Chondrocyte (in vitro differentiated cells): Measurements from ENCODE around the gene HSD11B2. TPM values are rescaled to one million over a fixed set of nuclear protein-coding genes. Genes with fewer than 3 reads are reported as not detected.

Source experiments
- DNase-seq: peaks from one replicate; pipeline ENCODE4 v3.0.0; 2021; ENCODE audit warnings: mixed read lengths, low spot score
- H3K27ac Mint-ChIP-seq: one replicate; pipeline ENCODE4 v1.8.0; 2021; ENCODE audit warnings: mild to moderate bottlenecking, moderate library complexity, mixed read lengths; ENCODE audit not compliant: unreplicated experiment
- H3K27me3 Mint-ChIP-seq: 2 replicates; pipeline ENCODE4 v1.8.0; 2021; ENCODE audit warnings: low read depth, mixed read lengths
- H3K36me3 Mint-ChIP-seq: 2 replicates; pipeline ENCODE4 v1.8.0; 2021; ENCODE audit warnings: low read depth, mixed read lengths
- H3K4me1 Mint-ChIP-seq: 2 replicates; pipeline ENCODE4 v1.8.0; 2021; ENCODE audit warnings: low read depth, mild to moderate bottlenecking, mixed read lengths
- H3K4me3 Mint-ChIP-seq: one replicate; pipeline ENCODE4 v1.8.0; 2021; ENCODE audit warnings: mild to moderate bottlenecking, moderate library complexity, mixed read lengths; ENCODE audit not compliant: unreplicated experiment
- H3K9me3 Mint-ChIP-seq: 2 replicates; pipeline ENCODE4 v1.8.0; 2021; ENCODE audit warnings: low read depth, mixed read lengths
- total RNA-seq: library from RNA; stranded (reverse); gene quantifications from 3 replicates; pipeline ENCODE4 v1.2.1, GENCODE V29; 2021
- TF ChIP-seq, protein P1 (sequence below): fragments of 200-600 bp; sonication (generic); IDR thresholded peaks from 2 replicates; pipeline ENCODE4 v1.5.0; 2021; ENCODE audit warnings: antibody characterized with exemption, mild to moderate bottlenecking, moderate library complexity

HSD11B2 gene
- total RNA-seq, 1 donor from 2014 or later = 0.20 TPM

DNA sequence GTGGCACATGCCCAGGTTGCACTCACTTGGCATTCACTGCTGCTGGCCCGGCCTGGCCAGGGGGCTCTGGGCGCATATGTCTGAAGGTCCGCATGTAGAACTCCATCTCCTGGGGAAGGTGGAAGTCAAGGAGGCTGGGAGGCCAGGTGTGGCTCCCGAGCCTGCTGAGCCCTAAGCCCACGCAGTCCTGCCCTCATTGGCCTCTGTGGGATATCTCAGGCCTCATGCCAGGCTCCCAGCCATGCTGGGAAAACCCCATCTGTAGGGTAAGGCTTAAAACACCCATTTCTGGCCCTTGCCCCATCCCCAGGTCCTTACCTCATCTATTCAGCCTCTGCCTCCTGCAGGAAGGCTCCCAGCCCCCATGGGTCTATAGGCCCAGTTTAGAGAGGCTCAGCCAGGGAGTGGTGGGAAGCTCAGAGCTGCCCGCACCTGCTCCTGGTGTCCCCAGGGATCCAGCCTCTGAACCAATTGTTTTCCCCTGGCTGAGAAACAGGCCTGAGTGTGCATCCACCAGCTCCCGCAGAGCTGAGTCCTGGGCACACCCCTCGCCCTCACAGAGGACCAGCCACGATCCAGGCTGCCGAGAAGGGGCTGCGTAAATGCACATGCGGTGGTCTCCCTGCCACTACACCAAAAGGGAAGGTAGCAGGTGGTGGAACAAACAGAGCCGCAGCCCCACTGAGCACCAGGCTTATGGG is 35.3 kb upstream of the HSD11B2 start:
- TF ChIP-seq, protein P1, sequence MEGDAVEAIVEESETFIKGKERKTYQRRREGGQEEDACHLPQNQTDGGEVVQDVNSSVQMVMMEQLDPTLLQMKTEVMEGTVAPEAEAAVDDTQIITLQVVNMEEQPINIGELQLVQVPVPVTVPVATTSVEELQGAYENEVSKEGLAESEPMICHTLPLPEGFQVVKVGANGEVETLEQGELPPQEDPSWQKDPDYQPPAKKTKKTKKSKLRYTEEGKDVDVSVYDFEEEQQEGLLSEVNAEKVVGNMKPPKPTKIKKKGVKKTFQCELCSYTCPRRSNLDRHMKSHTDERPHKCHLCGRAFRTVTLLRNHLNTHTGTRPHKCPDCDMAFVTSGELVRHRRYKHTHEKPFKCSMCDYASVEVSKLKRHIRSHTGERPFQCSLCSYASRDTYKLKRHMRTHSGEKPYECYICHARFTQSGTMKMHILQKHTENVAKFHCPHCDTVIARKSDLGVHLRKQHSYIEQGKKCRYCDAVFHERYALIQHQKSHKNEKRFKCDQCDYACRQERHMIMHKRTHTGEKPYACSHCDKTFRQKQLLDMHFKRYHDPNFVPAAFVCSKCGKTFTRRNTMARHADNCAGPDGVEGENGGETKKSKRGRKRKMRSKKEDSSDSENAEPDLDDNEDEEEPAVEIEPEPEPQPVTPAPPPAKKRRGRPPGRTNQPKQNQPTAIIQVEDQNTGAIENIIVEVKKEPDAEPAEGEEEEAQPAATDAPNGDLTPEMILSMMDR = no peak
- no peak for DNase-seq
- H3K27me3 Mint-ChIP-seq = peaks cover 2% of the 10 kb centered on the region
- H3K36me3 Mint-ChIP-seq = no peaks in the 10 kb centered on the region
- no peak overlapping the region for H3K27ac Mint-ChIP-seq
- no peak overlapping the region for H3K4me3 Mint-ChIP-seq
- peaks cover 21% of the 10 kb centered on the region for H3K4me1 Mint-ChIP-seq
- H3K9me3 Mint-ChIP-seq = no peaks in the 10 kb centered on the region

DNA sequence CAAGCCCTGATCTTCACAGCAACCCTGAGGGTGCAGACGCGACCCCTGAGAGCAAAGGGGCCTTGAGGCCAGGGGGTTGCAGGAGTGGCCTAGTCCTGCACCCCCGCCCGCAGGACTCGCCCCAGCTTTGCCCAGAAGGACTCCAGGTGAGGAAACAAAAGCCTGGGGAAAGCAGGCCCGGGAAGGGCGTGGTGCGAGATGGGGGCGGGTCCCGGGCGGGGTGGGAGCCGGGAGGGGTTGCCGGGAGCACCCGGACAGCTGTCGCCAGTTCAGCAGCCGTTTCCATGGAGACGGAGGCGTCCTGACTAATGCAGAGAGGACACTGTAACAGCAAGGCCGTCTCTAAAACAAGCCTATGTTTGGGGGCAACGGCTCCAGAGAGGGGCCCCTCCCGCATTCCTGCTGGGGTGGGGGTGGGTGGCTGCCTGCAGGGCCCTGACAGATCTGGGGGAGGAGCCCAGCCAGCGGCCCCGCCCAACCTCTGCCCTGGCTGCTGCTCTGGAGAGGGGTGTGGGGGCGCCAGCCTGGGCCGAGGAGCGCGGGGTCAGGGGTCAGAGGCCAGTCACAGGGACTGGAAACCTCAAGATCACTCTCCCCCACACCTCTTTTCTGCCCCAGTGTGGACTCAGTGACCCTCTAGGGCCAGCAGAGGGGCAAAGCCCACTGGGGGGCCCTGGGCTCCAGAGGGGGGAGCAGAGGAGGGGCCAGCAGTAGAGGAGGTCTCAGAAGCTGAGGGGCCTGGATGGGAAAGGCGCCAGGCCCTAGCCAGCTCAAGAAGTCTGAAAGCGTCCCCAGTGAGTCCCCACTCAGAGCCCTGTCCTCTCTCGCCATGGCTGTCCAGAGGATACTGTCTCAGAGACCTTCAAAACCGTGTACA is 34.5 kb upstream of the HSD11B2 start:
- no peak overlapping the region for H3K4me3 Mint-ChIP-seq
- no peak for DNase-seq

DNA sequence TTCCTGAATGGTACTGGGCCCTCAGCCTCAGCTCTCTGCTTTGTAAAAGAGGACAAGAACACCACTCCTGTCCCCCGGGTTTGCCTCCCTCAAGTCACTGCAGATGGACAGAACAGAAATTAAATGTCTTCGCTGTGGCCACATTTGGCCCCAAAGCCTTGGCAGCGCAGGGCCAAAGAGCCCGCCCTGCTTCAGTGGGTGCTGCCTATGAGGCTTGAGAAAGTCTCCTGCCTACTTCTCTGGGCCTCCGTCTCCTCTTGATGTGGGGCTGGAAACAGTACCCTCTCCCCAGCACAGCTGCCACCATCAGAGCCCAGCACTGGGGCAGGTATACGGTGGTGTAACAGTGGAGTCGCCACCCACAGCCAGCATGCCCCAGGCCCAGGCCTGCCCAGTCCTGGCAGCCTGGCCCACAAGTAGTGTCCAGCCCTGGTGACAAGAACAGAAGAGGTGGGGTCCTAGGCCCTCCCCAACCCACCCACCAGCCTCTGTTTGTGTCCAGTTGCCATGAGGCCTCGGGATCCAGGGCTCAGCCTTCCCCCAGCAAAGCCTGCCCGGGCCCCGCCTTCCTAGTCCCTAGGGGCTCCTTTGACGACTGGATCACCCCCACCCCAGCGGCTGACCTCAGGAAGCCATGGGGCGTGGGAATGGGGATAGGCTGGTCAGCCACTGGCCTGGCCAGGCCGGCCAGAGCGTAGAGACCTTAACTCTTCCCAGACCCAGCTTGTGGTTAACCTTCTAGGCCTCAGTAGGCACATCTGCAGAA is 33.7 kb upstream of the HSD11B2 start:
- TF ChIP-seq, protein P1 = no peak
- H3K27me3 Mint-ChIP-seq = peaks cover 2% of the 10 kb centered on the region
- H3K4me1 Mint-ChIP-seq = peaks cover 21% of the 10 kb centered on the region
- H3K9me3 Mint-ChIP-seq = no peaks in the 10 kb centered on the region
- H3K27ac Mint-ChIP-seq = no peak overlapping the region
- no peak overlapping the region for H3K4me3 Mint-ChIP-seq
- DNase-seq = peak; percentile 69
- H3K36me3 Mint-ChIP-seq = no peaks in the 10 kb centered on the region

More for the DNA sequence above, 34.5 kb upstream of the HSD11B2 start:
- TF ChIP-seq, protein P1 = no peak
- peaks cover 21% of the 10 kb centered on the region for H3K4me1 Mint-ChIP-seq
- H3K36me3 Mint-ChIP-seq = no peaks in the 10 kb centered on the region
- H3K27me3 Mint-ChIP-seq = peaks cover 2% of the 10 kb centered on the region
- H3K27ac Mint-ChIP-seq = no peak overlapping the region
- H3K9me3 Mint-ChIP-seq = no peaks in the 10 kb centered on the region

DNA sequence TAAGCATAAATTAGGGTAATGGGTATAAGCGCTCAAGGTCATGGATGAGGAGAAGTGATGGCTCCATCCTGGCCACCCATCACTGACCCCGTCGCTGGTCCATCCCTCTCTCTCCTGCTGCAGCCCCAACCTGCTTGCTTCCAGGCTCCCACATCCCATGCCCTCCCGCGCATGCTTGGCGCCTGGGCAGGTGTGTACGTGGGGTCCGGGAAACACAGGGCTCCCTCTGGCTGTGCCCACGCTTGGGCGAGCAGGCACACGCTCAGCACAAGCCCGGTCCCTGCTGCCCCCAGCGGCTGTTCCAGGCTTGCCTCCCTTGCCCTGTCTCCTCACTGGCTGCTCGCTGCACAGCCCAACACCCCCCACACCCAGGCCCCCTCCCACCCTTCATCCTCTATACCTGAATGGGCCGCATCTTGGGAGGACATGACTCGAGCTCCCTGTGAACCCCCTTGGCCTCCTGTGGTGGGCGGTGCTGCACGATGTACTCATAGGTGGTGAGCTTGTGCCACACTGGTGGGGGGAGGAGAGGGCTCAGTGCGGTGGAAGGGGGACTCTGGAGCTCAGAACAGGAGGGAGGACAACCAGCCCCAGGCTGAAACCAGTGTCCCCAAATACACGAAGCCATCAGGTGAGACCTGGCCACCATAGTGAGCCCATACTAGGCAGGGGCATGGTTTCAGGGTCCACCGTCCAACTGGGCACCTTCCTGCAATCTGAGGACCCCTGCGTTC is 32.9 kb upstream of the HSD11B2 start:
- DNase-seq = no peak
- Mint-ChIP-seq H3K4me3 (no peak overlapping the region), H3K4me1 (peaks cover 15% of the 10 kb centered on the region), H3K36me3 (no peaks in the 10 kb centered on the region), H3K9me3 (no peaks in the 10 kb centered on the region), H3K27me3 (peaks cover 2% of the 10 kb centered on the region), H3K27ac (no peak overlapping the region)
- TF ChIP-seq, protein P1 = no peak
